ENCODE data around the gene ITGB4.
"Not testable (repeated sequence)": the region's sequence is repeated elsewhere in the genome, so short reads cannot be mapped to it uniquely, and the experiment has no call there.

Gene ITGB4

DNA sequence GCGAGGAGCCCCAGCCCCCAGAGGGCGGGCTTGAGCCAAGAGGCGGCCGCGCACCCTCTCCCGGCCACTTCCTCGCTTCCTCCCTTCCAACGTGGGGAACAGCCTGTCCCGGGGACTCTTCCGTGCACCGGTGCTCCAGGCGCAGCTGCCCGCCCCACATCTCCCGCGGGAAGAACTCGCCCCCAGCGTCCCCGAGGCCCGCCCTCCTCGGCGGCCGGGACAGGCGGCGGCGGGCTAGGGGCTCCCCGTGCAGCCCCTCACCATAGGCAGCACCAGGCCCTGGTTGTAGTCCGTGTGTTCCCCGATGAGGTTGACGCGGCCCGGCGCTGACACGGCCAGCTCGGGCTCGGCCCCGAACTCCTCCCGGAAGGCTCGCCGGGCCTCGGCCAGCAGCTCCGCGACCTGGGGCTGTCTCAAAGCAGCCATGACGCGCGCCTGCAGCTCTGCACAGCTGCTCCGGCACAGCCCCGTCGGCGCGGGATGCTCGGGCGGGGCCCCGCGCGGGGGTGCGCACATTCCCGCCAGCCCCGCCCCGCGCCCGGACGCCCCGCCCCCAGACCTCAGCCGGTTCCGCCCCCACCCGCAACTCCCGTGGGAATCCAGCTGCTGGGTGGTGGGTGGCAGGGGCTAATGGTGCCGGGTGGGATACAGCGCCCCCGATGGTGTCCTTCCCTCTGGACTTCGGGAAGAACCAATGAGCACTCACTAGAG, 43.6 kb downstream of the ITGB4 start, which contains the start of gene GALK1:
GALK1 (minus strand) TSS at position 482 of the 711 bp plus-strand sequence; CDS start at position 426, 56 bp downstream.
- peak; percentile 91 for DNase-seq (ENCODE audit: insufficient read length, low spot score)
- no peak for FAIRE-seq

DNA sequence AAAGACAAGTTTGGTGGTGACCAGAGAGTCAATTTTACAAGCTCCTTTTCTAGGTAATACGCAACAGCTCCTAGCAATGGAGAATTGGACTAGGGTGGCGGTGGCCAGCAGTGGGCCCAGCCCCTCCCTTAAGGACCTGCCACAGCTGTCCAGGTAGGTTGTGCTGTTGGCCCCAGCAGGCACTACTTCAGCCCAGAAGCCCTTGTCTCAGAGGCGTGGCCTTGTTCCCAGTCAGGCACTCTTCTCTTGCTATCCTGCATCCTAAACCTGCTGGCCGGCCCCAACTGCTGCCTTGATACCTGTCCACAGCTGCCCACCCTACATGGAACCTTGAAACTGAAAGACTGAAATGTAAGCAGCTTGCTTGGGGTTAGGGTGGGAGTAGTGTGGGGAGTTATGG, 44.7 kb downstream of the ITGB4 start:
- FAIRE-seq = no peak
- no peak for DNase-seq (ENCODE audit: insufficient read length, low spot score)

DNA sequence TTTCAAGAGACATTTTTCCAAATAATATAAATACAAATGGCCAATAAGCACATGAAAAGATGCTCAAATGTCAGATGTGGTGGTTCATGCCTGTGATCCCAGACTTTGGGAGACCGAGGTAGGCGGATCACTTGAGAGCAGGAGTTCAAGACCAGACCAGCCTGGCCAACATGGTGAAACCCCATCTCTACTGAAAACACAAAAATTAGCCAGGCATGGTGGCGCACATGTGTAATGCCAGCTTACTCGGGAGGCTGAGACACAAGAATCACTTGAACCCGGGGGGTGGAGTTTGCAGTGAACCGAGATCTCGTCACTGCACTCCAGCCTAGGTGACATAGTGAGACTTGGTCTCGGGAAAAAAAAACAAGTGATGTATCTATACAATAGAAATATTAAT, 46.6 kb downstream of the ITGB4 start:
- DNase-seq (ENCODE audit: insufficient read length, low spot score) (no peak), FAIRE-seq (no peak)

DNA sequence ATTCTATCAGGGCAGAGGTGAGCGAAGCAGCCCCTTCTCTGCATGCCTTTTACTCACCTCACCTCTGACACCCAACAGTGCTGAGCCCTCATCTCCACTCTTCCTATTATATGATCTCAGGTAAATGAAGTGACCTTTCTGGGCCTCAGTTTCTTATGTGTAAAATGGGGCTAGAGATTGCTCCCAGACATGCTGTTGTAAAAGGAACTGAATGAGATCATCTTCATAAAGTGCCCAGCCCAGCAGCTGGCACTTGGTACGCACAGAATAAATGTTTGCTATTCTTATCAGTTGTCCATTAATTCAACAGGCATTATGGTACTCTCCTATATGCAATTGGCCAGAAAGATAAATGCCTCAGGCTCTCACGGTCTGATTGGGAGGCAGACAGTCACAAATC, 48.3 kb downstream of the ITGB4 start:
- DNase-seq (ENCODE audit: insufficient read length, low spot score) = no peak

DNA sequence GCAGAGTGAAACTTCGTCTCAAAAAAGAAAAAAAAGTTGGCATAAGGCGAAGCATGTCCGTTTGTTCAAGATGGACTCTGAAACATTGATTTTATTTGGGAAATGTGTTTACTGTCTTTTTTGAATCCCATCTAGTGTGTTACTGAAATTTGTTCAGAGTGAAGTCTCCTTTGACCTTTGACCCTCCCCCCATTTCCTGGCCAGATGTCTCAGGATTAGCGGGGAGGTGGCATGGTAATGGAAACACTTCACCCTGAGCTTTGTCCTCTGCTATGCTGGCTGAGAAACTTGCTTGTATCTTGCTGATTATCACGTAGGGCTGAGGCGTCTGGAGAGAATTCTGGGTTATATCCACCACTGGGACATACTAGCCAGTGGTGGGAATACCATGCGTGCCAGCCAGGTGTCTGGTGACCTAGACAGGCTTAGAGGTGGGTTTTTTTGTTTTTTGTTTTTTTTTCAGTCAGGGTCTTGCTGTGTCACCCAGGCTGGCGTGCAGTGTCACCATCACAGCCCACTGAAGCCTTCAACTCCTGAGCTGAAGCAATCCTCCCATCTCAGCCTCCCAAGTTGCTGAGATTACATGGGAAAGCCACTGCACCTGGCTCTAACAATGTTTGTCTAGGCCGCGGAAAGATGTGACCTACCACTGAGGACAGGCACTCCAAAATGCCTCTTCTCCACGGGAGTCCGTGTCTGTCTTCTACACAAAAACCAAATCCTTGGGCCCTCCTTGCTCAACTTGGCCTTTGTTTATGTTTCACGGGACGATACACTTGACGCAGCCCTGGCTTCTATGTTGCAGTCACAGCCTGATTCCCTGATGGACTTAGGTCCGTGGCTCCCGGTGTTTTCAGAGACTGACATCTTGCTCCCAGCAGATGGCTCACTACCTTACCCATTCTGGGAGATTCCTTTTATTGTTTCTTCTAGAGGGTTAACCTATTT, 50.3 kb downstream of the ITGB4 start:
- FAIRE-seq = no peak

More for the DNA sequence above, 48.3 kb downstream of the ITGB4 start:
- FAIRE-seq = no peak

DNA sequence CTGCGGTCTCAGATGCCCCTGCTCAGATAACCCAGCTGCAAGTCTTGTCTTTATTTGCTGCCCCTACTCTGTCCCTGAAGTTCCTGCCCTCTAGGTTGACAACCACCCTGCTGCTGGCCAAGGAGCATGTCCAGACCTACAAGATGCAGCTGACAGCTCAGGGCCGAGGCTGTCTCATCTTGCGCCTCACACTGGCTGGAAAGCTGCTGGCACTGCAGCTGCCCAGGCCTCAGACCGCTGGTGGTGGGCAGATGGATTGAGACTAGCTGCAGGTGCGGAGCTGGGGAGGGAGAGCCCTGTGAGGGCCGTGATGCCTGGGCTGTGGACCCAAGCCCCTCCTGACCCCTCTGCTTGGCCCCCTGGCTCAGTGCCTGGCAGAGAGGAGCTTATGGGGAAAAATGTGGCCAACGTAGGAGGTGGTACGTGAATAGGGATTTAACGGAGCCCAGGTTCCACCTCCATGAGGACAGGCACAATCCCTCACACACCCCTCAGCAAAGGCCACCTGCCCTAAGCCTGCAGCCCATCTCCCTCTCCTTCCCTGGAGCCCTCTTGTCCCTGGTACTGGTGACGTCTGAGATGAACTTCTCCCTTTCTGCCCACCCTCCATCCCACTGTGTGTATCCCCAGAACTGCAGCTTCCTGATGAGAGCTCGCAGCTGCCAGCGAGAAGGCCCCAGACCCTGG, 52.0 kb downstream of the ITGB4 start:
- DNase-seq (ENCODE audit: insufficient read length, low spot score) (no peak), FAIRE-seq (no peak)

More for the DNA sequence above, 50.3 kb downstream of the ITGB4 start:
- no peak for DNase-seq (ENCODE audit: insufficient read length, low spot score)

DNA sequence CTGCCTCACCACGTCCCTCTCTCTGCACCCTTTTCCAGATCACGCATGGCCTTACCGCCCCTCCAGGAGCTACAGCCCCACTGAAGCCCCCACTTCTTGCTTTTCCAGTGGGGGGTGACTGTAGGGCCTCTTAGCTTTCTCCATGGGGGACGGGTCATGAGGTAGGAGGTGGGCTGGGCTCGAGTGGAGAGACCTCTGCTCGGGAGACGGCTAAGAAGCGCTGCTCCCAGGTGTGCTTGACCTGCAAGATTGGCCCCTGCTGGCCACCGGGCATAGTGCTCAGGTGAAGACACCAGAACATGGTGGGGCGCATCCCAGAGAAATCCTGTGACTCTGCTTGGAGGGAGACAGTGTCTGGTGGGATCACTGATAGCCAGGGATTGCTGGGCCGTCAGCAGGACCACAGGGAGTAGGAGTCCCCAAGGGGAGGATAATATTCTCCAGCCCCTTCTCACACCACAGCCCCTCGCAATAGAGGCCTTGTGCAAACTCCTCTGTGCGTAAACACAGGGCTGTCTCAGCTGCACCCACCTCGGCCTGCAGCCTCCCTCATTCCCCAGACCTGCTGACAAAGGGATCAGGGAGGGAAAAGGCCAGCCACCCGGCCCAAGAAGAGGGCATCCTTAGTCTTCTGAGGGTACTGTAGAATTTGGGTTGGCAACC, 52.7 kb downstream of the ITGB4 start:
- no peak for FAIRE-seq
- no peak for DNase-seq (ENCODE audit: insufficient read length, low spot score)

DNA sequence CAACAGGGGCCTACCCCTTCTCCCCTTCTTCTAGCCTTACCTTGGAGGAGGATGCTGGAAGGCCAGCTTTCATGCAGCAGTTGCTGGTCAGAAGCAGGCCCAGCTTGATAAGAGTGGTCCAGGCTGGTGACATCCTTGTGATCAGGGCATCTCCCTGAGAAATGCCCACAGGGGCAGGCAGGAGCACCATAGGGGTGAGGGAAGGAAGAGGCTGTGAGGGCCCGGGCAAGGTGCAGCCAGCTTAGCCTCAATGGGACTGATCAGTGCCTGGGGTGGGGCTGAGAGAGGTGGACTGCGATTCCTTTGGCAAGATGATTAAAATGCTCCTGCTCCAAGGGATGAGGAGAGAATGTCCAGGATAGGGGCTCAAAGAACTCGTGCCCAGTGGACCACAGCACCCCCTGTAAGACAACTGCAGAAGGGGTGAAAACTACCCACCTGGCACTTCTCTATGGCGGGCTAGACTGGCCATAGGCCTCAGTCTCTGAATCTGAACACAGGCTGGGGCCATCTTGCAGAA, 53.3 kb downstream of the ITGB4 start:
- DNase-seq (ENCODE audit: insufficient read length, low spot score) (no peak), FAIRE-seq (no peak)

DNA sequence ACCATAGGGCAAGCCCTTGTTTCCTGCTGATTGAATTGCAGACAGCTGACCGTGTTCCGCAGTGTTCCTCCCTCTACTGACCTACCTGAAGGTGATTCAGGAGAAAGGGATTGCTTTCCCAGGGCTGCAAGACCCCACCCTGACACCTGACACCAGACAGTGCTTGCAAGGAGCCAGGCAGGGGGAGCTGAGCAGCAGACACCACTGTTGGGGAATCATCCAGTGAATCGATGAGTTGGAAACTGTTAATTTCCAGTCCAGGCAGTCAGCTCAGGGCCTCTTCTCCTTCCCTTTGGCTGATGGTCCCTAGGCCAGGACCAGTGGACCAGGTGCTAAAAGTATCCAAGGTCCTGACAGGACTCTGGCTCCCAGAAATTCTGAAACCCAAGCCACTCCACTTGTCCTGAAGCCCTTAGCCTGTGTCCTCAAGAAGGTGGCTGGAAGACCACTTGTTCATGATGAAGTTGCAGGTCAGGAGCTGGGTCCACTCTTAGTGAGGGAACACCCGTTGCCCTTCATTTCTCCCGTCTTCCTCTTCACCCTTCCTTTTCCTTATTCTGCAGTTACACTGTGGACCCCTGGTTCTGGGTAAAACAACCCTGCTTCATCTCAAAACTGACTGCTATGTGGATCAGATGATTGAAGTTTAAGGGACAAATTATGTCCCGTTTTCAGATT, 53.9 kb downstream of the ITGB4 start:
- DNase-seq (ENCODE audit: insufficient read length, low spot score) (no peak), FAIRE-seq (no peak)

DNA sequence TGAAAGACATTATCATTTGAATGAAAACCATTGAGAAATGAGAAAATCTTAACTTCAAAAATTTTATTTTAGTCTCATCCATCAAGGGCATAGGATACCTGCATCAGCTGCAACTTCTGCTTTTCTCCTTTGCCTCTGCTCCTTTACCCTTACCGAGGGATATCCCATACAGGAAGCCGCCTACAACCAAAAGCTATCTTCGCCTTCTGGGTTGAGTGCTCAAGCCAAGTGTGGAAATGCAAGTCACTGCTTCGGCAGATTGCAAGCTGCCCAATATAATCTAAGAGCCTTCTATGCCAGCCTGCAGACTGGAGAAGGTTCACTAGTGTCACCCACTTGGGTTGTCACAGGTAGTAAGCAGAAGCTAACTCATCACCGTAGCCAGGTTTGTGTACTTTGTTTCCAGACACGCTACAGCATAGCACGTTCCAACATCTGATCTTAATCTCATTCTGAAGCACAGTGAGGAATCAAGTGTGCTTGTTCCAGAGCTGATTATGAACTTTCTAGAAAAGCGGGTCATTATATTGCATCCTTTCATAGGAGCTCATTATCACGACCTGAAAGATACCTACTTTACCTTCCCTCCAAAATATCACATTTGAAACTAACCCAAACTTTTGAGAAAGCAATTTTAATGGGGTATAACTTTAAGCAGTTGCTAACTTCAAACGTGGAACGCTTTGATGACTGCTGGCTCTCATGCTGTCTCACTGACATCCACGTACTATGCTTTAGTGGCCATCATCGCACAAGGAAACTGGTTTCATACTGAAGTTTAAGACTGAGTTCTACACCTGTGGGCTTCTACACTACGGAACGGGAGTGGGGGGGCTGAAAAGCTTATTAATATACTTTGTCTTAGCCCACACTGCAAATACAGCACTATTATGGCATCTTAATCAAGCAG, 55.4 kb downstream of the ITGB4 start:
- no peak for DNase-seq (ENCODE audit: insufficient read length, low spot score)
- no peak for FAIRE-seq

DNA sequence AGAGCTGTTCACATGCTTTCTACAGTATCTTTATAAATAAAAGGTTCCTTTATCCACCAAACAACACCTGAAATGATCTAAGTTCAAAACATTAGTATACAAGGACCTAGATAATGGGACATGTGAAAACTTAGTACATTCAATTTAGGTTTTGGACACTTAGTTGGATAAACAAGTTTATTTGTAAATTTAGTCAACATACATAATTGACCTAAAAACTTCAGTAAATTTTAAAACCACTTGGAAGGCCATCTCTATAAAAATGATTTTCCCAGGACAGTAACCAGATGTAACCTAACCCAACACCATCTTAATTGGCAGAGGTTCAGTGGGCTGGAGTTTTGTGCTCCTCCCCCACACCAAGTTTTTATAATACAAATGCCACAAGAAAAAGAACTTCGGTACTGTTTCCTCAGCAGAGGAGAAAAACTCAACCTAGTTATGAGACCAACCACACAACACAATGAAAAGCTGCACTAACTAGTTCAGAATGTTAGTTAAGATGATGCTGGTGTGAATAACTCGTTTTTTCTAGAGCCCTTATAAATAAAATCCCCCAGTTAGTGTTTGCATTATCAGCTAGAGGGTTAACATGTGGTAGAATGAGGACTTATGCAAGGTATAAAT, 56.1 kb downstream of the ITGB4 start:
- no peak for FAIRE-seq
- DNase-seq (ENCODE audit: insufficient read length, low spot score) = no peak

DNA sequence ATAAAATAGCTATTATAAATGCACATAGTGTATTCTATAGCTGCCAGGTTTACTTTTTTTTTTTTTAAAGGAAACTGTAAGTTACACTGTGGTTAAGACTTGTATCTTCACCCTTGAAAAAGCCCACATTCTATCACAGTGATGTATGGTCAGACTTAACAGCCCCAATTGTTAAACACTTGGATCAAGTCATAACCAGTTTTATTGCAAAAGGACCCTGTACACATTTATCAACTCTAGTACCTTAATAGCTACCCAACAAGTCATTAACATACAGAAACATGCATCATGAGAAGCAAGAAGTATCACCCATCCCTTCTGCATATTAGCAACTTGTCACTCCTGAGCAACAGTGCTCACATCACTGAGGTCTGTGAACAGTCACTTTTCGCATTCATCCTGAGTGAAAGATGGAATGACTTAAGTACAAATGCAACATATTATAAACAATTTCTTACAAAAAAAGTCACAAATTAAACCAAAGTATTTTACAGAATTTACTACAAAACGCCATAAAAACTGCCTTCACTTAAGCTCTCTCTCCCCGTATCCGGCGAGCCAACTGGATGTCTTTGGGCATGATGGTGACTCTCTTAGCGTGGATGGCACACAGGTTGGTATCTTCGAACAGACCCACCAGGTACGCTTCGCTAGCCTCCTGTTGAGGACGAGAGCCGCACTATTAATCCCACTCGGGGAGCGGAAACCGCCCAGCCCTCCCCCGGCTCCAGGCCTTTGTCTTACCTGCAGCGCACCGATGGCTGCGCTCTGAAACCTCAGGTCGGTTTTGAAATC, 57.0 kb downstream of the ITGB4 start:
- not testable (repeated sequence) for DNase-seq (ENCODE audit: insufficient read length, low spot score)

DNA sequence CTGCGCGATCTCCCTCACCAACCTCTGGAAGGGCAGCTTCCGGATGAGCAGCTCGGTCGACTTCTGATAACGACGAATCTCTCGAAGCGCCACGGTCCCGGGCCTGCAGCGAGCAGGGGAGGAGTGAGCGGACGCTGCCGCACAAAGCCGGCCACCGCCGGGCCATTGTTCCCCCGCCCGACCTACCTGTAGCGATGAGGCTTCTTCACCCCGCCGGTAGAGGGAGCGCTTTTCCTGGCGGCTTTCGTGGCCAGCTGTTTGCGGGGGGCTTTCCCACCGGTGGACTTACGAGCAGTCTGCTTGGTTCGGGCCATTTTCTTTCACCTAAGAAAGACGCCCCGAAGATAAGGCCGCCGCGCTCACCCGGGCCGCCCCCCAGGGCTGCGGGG, 57.6 kb downstream of the ITGB4 start:
- no peak for FAIRE-seq
- DNase-seq (ENCODE audit: insufficient read length, low spot score) = no peak

More for the DNA sequence above, 57.0 kb downstream of the ITGB4 start:
- peak; percentile 77 for FAIRE-seq

DNA sequence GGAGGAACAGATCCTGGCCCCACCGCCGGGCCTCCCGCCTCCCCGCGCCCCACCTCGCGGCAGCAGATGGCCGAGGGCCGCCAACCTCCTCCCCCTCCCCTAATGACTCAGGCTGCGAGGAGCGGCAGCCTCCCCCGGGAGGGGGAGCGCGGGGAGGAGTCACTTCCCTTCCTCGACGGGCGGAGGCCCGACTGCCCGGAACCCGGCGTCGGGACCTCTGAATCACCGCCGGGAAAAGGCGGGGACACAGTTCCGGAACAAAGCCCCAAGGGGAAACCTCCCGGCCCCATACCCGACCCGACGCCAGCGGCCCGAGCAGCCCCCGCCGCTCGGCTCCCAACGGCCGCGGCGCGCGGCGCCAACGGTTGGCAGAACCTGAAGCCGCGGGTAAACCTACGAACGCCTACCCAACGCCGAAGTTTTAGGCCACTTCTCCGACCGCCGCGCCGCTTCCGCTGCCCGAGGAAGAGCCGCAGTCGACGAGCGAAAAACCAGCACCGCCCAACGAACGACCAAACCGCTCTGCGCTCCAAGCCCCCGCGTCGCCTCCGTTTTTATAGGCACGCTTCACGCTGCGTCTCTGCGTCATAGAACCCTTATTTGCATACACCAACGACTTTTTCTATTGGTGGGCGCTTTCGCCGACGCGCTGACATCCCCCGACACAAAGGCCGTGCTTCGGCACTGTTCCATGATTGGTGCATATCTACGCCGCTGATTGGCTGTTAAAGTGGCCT, 58.2 kb downstream of the ITGB4 start:
- DNase-seq (ENCODE audit: insufficient read length, low spot score) (peak; percentile 88), FAIRE-seq (peak; percentile 94)

DNA sequence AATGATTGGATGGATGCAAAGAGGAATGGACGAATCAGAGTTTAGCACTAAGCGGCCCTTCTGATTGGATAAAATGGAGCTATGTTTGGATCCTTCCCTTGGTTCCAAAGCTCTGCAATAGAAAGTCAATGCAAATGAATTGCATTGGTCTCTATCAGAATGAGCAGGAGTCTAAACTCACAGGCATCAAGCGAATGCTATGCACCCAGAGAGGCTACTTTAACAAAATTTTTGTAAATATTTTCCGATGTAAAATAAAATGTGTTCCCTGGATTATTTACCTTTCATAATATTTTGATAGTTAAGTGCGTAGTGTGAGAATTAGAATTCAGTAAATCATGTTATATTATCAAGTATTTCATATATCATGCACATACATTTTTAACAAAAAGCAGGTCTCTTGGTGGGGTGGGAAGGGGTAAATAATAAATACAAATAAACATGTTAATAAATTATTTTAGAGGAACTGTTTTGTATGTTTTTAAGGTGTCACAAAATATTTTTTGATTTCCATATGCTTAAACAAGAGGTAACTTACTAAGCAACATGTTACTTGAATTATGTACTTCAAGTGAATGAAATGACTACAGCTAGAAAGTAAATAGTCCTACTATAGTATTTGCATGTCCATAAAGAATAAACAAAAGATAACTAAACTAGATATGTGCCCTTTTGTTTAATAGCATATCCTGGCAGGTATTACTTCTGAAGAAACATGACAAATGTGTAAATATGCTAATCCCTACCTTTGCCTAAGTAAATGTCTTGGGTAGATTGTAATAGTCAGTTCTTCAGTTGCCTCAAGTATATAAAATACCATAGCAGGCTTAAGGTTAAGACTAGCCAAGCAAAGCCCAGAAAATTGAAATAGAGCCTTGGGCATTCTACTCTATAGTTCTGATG, 59.0 kb downstream of the ITGB4 start:
- no peak for DNase-seq (ENCODE audit: insufficient read length, low spot score)
- FAIRE-seq = no peak

Measured in GM19239 (cell line).